H9 (cell line): ENCODE measurements around the gene SLMAP. TPM values are rescaled to one million over a fixed set of nuclear protein-coding genes. Genes with fewer than 3 reads are reported as not detected.

Source experiments
- DNase-seq: peaks from one replicate; pipeline ENCODE4 v3.0.0-alpha.2; 2017
- H2AFZ ChIP-seq: one replicate; pipeline ENCODE4 v1.6.1; 2013; ENCODE audit warnings: mild to moderate bottlenecking, low read length, control low read depth, moderate library complexity
- H2AK5ac ChIP-seq: 2 replicates; pipeline ENCODE4 v1.6.1; 2013; ENCODE audit warnings: low read length, control low read depth, mixed read lengths; ENCODE audit not compliant: insufficient read length
- H2BK120ac ChIP-seq: one replicate; pipeline ENCODE4 v1.6.1; 2013; ENCODE audit warnings: low read depth, mild to moderate bottlenecking, low read length, control low read depth, inconsistent platforms; ENCODE audit not compliant: poor library complexity, severe bottlenecking
- H2BK12ac ChIP-seq: 2 replicates; pipeline ENCODE4 v1.6.1; 2013; ENCODE audit warnings: low read length, control low read depth, mixed read lengths, low read depth; ENCODE audit not compliant: insufficient read length
- H2BK15ac ChIP-seq: 2 replicates; pipeline ENCODE4 v1.6.1; 2013; ENCODE audit warnings: low read depth, low read length, control low read depth
- H2BK20ac ChIP-seq: one replicate; pipeline ENCODE4 v1.6.1; 2013; ENCODE audit warnings: low read depth, mild to moderate bottlenecking, low read length, control low read depth, inconsistent platforms; ENCODE audit not compliant: poor library complexity, severe bottlenecking
- H2BK5ac ChIP-seq: 2 replicates; pipeline ENCODE4 v1.6.1; 2013; ENCODE audit warnings: low read length, control low read depth, mixed read lengths; ENCODE audit not compliant: insufficient read length
- H3K14ac ChIP-seq: 2 replicates; pipeline ENCODE4 v1.6.1; 2013; ENCODE audit warnings: low read length, control low read depth; ENCODE audit not compliant: insufficient read depth
- H3K18ac ChIP-seq: 2 replicates; pipeline ENCODE4 v1.6.1; 2013; ENCODE audit warnings: low read depth, mild to moderate bottlenecking, mixed read lengths, low read length, control low read depth; ENCODE audit not compliant: insufficient read length
- H3K23ac ChIP-seq: 2 replicates; pipeline ENCODE4 v1.6.1; 2013; ENCODE audit warnings: low read length, control low read depth, mixed read lengths, low read depth; ENCODE audit not compliant: insufficient read length
- H3K23me2 ChIP-seq: 2 replicates; pipeline ENCODE4 v1.6.1; 2013; ENCODE audit warnings: low read depth, mild to moderate bottlenecking, mixed read lengths, low read length, control low read depth; ENCODE audit not compliant: insufficient read length, poor library complexity, severe bottlenecking
- H3K27ac ChIP-seq: 2 replicates; pipeline ENCODE4 v1.5.1; 2013; ENCODE audit warnings: low read length, control low read depth, mixed read lengths, low read depth; ENCODE audit not compliant: insufficient read length
- H3K27me3 ChIP-seq: 2 replicates; pipeline ENCODE4 v1.6.1; 2013; ENCODE audit warnings: low read length, control low read depth, inconsistent platforms; ENCODE audit not compliant: insufficient read depth
- H3K4ac ChIP-seq: 2 replicates; pipeline ENCODE4 v1.6.1; 2013; ENCODE audit warnings: low read depth, mild to moderate bottlenecking, control low read depth, inconsistent platforms, low read length, moderate library complexity
- H3K4me1 ChIP-seq: 2 replicates; pipeline ENCODE4 v1.6.1; 2013; ENCODE audit warnings: low read length, control low read depth, inconsistent platforms; ENCODE audit not compliant: insufficient read depth
- H3K4me2 ChIP-seq: 2 replicates; pipeline ENCODE4 v1.6.1; 2013; ENCODE audit warnings: low read length, control low read depth, mixed read lengths; ENCODE audit not compliant: insufficient read length, insufficient read depth
- H3K56ac ChIP-seq: 2 replicates; pipeline ENCODE4 v1.6.1; 2013; ENCODE audit warnings: low read depth, mild to moderate bottlenecking, mixed read lengths, low read length, control low read depth; ENCODE audit not compliant: insufficient read length
- H3K79me1 ChIP-seq: 2 replicates; pipeline ENCODE4 v1.6.1; 2013; ENCODE audit warnings: low read depth, mild to moderate bottlenecking, moderate library complexity, low read length, control low read depth, inconsistent platforms; ENCODE audit not compliant: insufficient read depth, poor library complexity, severe bottlenecking
- H3K79me2 ChIP-seq: 2 replicates; pipeline ENCODE4 v1.6.1; 2013; ENCODE audit warnings: low read length, control low read depth, inconsistent platforms; ENCODE audit not compliant: insufficient read depth
- H3K9ac ChIP-seq: 2 replicates; pipeline ENCODE4 v1.6.1; 2013; ENCODE audit warnings: low read length, control low read depth, mixed read lengths; ENCODE audit not compliant: insufficient read length; ENCODE audit errors: extremely low read depth
- H3K9me3 ChIP-seq: one replicate; pipeline ENCODE4 v1.6.1; 2013; ENCODE audit warnings: low read depth, low read length, inconsistent platforms; ENCODE audit not compliant: control insufficient read depth
- H3T11ph ChIP-seq: one replicate; pipeline ENCODE4 v1.6.1; 2013; ENCODE audit warnings: mild to moderate bottlenecking, low read length, control low read depth, inconsistent platforms
- H4K20me1 ChIP-seq: one replicate; pipeline ENCODE4 v1.6.1; 2013; ENCODE audit not compliant: control insufficient read depth, insufficient read length, insufficient read depth
- H4K5ac ChIP-seq: 2 replicates; pipeline ENCODE4 v1.6.1; 2013; ENCODE audit warnings: low read depth, mild to moderate bottlenecking, mixed read lengths, low read length, control low read depth; ENCODE audit not compliant: insufficient read length
- H4K8ac ChIP-seq: replicated peaks from 2 replicates; pipeline ENCODE4 v1.6.1; 2013; ENCODE audit warnings: low read length, control low read depth, mixed read lengths, low read depth; ENCODE audit not compliant: insufficient read length
- H4K91ac ChIP-seq: 2 replicates; pipeline ENCODE4 v1.6.1; 2013; ENCODE audit warnings: low read depth, mild to moderate bottlenecking, moderate library complexity, mixed read lengths, low read length, control low read depth; ENCODE audit not compliant: insufficient read length
- H3K27ac Mint-ChIP-seq, 3 experiments: 2 replicates in 2 of 3; 3 replicates in 1 of 3; pipeline ENCODE4 v1.8.0; 2020 to 2021; ENCODE audit warnings: mixed read lengths in 3 of 3, mild to moderate bottlenecking in 1 of 3, moderate library complexity in 1 of 3
- H3K27me3 Mint-ChIP-seq: 2 replicates; pipeline ENCODE4 v1.8.0; 2021; ENCODE audit warnings: low read depth, mild to moderate bottlenecking, moderate library complexity, mixed read lengths
- H3K36me3 Mint-ChIP-seq, 3 experiments: 2 replicates in 2 of 3; 3 replicates in 1 of 3; pipeline ENCODE4 v1.8.0; 2020 to 2021; ENCODE audit warnings: low read depth in 3 of 3, mixed read lengths in 3 of 3; ENCODE audit not compliant: insufficient read depth in 1 of 3
- H3K4me1 Mint-ChIP-seq, 2 experiments: 2 replicates each; pipeline ENCODE4 v1.8.0; 2020; ENCODE audit warnings: mixed read lengths in 2 of 2
- H3K4me3 Mint-ChIP-seq, 2 experiments: 2 replicates in 1 of 2; 3 replicates in 1 of 2; pipeline ENCODE4 v1.8.0; 2020 to 2021; ENCODE audit warnings: mild to moderate bottlenecking in 2 of 2, mixed read lengths in 2 of 2, moderate library complexity in 1 of 2
- H3K9me3 Mint-ChIP-seq, 2 experiments: 2 replicates in 1 of 2; 3 replicates in 1 of 2; pipeline ENCODE4 v1.8.0; 2020; ENCODE audit warnings: mild to moderate bottlenecking in 2 of 2, mixed read lengths in 2 of 2, moderate library complexity in 1 of 2
- WGBS: extraction: QIAGEN DNeasy Blood & Tissue Kit; methylation state at CpG from one replicate; pipeline ENCODE4 v1.1.7; 2013; ENCODE audit warnings: missing lambda C conversion rate, low lambda C conversion rate, mixed read lengths; ENCODE audit not compliant: insufficient read length; ENCODE audit errors: extremely low coverage; 5-methylcytosine and 5-hydroxymethylcytosine counted together
- total RNA-seq: library from RNA; stranded (reverse); gene quantifications from 2 replicates; pipeline ENCODE4 v1.2.1, GENCODE V29; 2021
- TF ChIP-seq, protein P1 (sequence below): fragments of 200-600 bp; sonication (generic); conservative IDR thresholded peaks from 3 replicates; pipeline ENCODE4 v1.8.0; 2021; ENCODE audit warnings: antibody characterized with exemption, mild to moderate bottlenecking

SLMAP gene
- total RNA-seq, 1 experiment from 2014 or later: 65.1 TPM

DNA sequence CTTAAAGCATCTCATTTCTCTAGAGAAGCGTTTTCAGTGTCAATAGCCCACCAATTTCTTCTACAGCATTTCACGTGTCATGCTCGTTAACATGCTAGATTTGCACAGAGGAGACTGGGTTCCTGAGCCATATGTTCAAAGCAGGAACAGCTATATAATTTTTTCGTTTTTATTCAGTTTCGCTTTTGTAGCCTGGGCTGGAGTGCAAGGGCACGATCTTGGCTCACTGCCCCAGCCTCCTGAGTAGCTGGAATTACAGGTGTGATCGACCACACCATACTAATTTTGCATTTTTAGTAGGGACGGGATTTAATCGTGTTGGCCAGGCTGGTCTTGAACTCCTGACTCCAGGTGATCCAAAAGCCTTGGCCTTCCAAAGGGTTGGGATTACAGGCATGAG, 6.6 kb upstream of the SLMAP start:
- H3K14ac ChIP-seq: no peak overlapping the region
- H3K56ac ChIP-seq: no peak overlapping the region
- Mint-ChIP-seq H3K27ac (no peak overlapping the region), H3K4me3 (no peak overlapping the region), H3K36me3 (no peaks in the 10 kb centered on the region), H3K4me1 (no peaks in the 10 kb centered on the region), H3K9me3 (no peaks in the 10 kb centered on the region; a peak in 1 of 5 replicates), H3K27me3 (no peaks in the 10 kb centered on the region)
- no peak for DNase-seq
- no peak overlapping the region for H3K18ac ChIP-seq
- no CpG with 5 or more reads among the region's 9 CpGs for WGBS
- no peak overlapping the region for H2AFZ ChIP-seq
- no peak overlapping the region for H3K23ac ChIP-seq
- no peaks in the 10 kb centered on the region for H3K23me2 ChIP-seq
- no peak overlapping the region for H4K5ac ChIP-seq
- H2BK120ac ChIP-seq: no peak overlapping the region
- TF ChIP-seq, protein P1, sequence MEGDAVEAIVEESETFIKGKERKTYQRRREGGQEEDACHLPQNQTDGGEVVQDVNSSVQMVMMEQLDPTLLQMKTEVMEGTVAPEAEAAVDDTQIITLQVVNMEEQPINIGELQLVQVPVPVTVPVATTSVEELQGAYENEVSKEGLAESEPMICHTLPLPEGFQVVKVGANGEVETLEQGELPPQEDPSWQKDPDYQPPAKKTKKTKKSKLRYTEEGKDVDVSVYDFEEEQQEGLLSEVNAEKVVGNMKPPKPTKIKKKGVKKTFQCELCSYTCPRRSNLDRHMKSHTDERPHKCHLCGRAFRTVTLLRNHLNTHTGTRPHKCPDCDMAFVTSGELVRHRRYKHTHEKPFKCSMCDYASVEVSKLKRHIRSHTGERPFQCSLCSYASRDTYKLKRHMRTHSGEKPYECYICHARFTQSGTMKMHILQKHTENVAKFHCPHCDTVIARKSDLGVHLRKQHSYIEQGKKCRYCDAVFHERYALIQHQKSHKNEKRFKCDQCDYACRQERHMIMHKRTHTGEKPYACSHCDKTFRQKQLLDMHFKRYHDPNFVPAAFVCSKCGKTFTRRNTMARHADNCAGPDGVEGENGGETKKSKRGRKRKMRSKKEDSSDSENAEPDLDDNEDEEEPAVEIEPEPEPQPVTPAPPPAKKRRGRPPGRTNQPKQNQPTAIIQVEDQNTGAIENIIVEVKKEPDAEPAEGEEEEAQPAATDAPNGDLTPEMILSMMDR: no peak
- H2BK5ac ChIP-seq: no peak overlapping the region
- no peaks in the 10 kb centered on the region for H3K79me1 ChIP-seq
- no peak overlapping the region for H4K91ac ChIP-seq
- no peak overlapping the region for H3K4ac ChIP-seq
- no peak overlapping the region for H3K4me2 ChIP-seq
- H3K9me3 ChIP-seq: no peaks in the 10 kb centered on the region
- H2AK5ac ChIP-seq: no peak overlapping the region
- no peaks in the 10 kb centered on the region for H3K27me3 ChIP-seq
- H3K27ac ChIP-seq: no peak overlapping the region
- H4K8ac ChIP-seq: no peak overlapping the region
- no peak overlapping the region for H2BK20ac ChIP-seq
- H2BK12ac ChIP-seq: no peak overlapping the region
- no peaks in the 10 kb centered on the region for H4K20me1 ChIP-seq
- no peak overlapping the region for H3K9ac ChIP-seq
- H3K79me2 ChIP-seq: no peaks in the 10 kb centered on the region
- H3K4me1 ChIP-seq: no peaks in the 10 kb centered on the region
- no peak overlapping the region for H3T11ph ChIP-seq
- no peak overlapping the region for H2BK15ac ChIP-seq
